ENCODE measurements around the gene KRTAP5-1. TPM values are rescaled to one million over a fixed set of nuclear protein-coding genes. Genes with fewer than 3 reads are reported as not detected.
A peak's percentile ranks its signal among the peaks of the same experiment; 100 is the strongest.

Gene KRTAP5-1
- total RNA-seq, 4 donors from 2014 or later = not detected

DNA sequence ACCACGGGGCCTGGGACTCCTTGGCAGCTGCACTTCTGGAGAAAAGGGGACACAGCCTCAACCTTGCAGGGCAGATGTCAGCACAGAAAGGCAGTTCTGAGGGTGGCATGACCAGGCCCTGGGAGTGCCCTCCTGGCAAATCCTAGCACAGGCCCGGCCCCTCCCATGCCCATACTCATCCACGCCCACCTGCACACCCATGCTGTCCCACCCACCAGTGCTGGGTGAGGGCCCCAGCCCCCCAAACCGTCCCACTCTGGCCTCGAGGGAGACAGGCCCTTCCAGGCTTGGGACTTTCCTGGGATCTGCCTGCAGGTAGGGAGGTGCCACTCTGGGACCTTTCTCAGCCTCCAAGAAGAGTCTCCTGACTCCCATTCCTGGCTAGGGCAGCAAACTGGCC is 23.1 kb downstream of the KRTAP5-1 start:
- Histone ChIP-seq H3K36me3 (peaks cover 0 to 66% (median 40%) of the 10 kb centered on the region in 4 donors), H3K4me3 (no peak overlapping the region), H3K9me3 (no peaks in the 10 kb centered on the region), H3K27me3 (no peaks in the 10 kb centered on the region), H3K4me1 (peaks cover 49 to 83% (median 55%) of the 10 kb centered on the region in 4 donors), H3K27ac (replicated peaks in 1 of 4) (peak overlapping the region in 1 of 4 donors; percentile 98)
- intact Hi-C loops (cut with DNase I) = no loop called here
- 92% methylated on average over 2 of the region's 5 CpGs for WGBS
- TF ChIP-seq EP300 (IDR thresholded peaks at IDR 0.05) (no peak), POLR2A (IDR thresholded peaks at IDR 0.05; ENCODE audit: low read depth) (no peak), CTCF (IDR thresholded peaks at IDR 0.05) (no peak), POLR2AphosphoS5 (IDR thresholded peaks at IDR 0.05) (no peak)
- no peak for DNase-seq (ENCODE audit: extremely low spot score)

GRCh38 chr11:1561266-1561665 is 23.8 kb downstream of the KRTAP5-1 start:
- intact Hi-C loops (cut with DNase I) = no loop called here
- DNase-seq (ENCODE audit: extremely low spot score) = no peak
- Histone ChIP-seq H3K9me3 (no peaks in the 10 kb centered on the region), H3K27me3 (no peaks in the 10 kb centered on the region), H3K27ac (replicated peaks in 1 of 4) (peak overlapping the region in 3 of 4 donors; percentile 90 to 98 (median 98)), H3K4me3 (no peak overlapping the region), H3K36me3 (peaks cover 0 to 68% (median 42%) of the 10 kb centered on the region in 4 donors), H3K4me1 (peaks cover 49 to 76% (median 54%) of the 10 kb centered on the region in 4 donors)
- TF ChIP-seq POLR2A (IDR thresholded peaks at IDR 0.05; ENCODE audit: low read depth) (no peak), CTCF (IDR thresholded peaks at IDR 0.05) (no peak), EP300 (IDR thresholded peaks at IDR 0.05) (no peak), POLR2AphosphoS5 (IDR thresholded peaks at IDR 0.05) (no peak)
- 84% methylated on average over 14 of the region's 17 CpGs for WGBS

DNA sequence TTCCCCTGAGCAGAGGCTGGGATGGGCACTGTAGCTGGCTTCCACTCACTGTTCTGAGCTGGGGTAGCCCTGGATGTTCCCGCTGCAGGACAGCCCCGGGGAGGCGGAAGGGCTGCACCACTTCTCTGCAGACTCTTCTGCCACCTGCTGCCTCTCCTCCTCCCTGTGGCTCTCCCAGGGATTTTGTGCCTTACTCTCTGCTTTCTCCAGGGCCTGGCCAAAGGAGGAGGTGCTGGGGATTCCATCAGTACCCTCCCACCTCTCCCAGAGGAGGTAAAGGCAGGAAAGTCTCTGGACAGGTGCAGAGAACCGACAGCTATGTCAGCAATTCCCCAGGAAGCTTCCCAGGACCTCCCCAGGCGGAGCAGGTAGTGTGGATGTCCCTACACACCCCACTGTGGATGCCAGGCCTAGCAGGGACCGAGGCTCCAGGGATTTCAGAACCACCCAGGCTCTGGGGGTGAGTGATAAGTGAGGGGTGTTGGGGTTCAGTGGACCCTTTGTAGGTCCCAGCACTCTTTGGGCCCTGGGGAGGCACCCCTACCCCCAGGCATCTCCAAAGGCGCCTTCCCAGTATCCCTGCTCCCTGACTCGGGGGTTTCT is 24.3 kb downstream of the KRTAP5-1 start:
- Histone ChIP-seq H3K27me3 (no peaks in the 10 kb centered on the region), H3K4me3 (no peak overlapping the region), H3K9me3 (no peaks in the 10 kb centered on the region), H3K4me1 (peaks cover 49 to 71% (median 54%) of the 10 kb centered on the region in 4 donors), H3K27ac (replicated peaks in 1 of 4) (peak overlapping the region; percentile 90 to 98 (median 98)), H3K36me3 (peaks cover 0 to 70% (median 46%) of the 10 kb centered on the region in 4 donors)
- TF ChIP-seq POLR2A (IDR thresholded peaks at IDR 0.05; ENCODE audit: low read depth) (no peak), CTCF (IDR thresholded peaks at IDR 0.05) (peak in 1 of 3 experiments; percentile 17)
- intact Hi-C loops (cut with DNase I) = no loop called here
- WGBS = 81% methylated on average over 6 of the region's 8 CpGs
- no peak for DNase-seq (ENCODE audit: extremely low spot score)

DNA sequence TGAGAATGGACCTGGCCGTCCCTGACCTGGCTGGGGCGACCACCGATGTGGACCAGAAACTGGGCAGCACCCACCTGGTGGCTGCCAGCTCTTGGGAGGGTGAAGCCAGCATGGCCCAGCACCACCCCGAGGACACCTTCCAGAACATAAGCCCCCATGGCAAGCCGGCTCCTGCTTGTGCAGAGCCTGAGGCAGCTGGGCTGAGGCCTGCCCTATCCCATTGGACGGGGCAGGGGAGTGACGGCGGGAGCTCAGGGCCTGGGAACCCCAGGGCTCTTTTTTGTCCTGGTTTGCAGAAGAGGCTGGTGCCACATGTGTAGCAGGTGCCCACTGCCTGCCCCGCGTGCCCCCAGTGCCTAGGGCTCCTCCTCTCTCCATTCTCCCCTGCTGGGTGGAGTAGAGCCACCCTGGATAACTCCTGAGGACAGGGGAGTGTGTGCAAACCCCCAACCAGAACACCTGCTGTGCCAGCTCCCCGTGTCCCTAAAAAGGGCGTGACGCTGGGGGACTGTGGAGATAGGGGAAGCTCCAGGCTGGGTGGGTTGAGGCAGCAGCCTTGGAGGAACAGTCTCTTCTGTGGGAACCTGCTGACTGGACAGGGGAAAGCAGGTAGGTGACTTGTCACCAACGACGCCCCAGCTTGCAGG is 25.0 kb downstream of the KRTAP5-1 start:
- Histone ChIP-seq H3K9me3 (no peaks in the 10 kb centered on the region), H3K4me3 (no peak overlapping the region), H3K36me3 (peaks cover 0 to 69% (median 45%) of the 10 kb centered on the region in 4 donors), H3K27me3 (no peaks in the 10 kb centered on the region), H3K4me1 (peaks cover 47 to 68% (median 49%) of the 10 kb centered on the region in 4 donors), H3K27ac (replicated peaks in 1 of 4) (peak overlapping the region; percentile 90 to 98 (median 98))
- TF ChIP-seq EP300 (IDR thresholded peaks at IDR 0.05) = no peak
- TF ChIP-seq POLR2AphosphoS5 (IDR thresholded peaks at IDR 0.05) = no peak
- no peak for TF ChIP-seq POLR2A (IDR thresholded peaks at IDR 0.05; ENCODE audit: low read depth)
- TF ChIP-seq CTCF (IDR thresholded peaks at IDR 0.05) = no peak
- DNase-seq (ENCODE audit: extremely low spot score) = no peak
- WGBS = 78% methylated on average over 7 of the region's 15 CpGs
- intact Hi-C loops (cut with DNase I) = no loop called here
